HG02610 (cell line): ENCODE measurements around the gene SORBS2.
A peak's percentile ranks its signal among the peaks of the same experiment; 100 is the strongest.
"Not testable (repeated sequence)": the region's sequence is repeated elsewhere in the genome, so short reads cannot be mapped to it uniquely, and the experiment has no call there.

Experiments
- ATAC-seq: cut with Tn5 transposase; IDR thresholded peaks from one replicate; pipeline ENCODE4 v1.9.1; 2021; ENCODE audit warnings: mild to moderate bottlenecking, moderate library complexity; ENCODE audit not compliant: unreplicated experiment

SORBS2 gene

DNA sequence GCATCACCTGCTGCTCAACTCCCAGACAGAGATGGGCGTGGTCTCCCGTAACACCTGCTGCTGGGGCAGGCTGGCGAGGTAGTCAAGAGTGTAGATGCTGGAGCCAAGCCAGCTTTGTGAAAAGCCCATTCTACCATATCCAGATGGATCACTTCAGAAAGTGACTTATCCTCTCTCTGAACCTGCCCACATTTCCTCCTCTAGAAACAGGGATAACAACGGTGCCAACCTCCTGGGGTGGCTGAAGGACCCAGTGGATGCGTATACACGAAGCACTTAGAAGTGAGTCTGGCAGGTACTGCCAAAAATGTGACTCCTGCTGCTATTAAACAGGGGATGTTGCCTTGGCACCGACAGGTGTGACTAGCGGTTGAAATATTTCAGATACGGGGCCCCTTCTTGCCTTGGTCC, 95.8 kb downstream of the SORBS2 start:
- ATAC-seq, result no peak

DNA sequence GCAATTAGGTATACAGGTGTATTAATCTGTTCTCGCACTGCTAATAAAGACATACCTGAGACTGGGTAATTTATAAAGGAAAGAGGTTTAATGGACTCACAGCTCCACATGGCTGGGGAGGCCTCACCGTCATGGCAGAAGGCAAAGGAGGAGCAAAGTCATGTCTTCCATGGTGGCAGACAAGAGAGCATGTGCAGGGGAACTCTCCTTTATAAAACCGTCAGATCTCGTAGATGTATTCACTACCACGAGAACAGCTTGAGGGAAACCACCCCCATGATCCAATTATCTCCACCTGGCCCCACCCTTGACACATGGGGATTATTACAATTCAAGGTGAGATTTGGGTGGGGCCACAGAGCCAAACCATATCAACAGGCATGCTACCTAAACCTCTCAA, 97.5 kb downstream of the SORBS2 start:
- ATAC-seq, result not testable (repeated sequence)

DNA sequence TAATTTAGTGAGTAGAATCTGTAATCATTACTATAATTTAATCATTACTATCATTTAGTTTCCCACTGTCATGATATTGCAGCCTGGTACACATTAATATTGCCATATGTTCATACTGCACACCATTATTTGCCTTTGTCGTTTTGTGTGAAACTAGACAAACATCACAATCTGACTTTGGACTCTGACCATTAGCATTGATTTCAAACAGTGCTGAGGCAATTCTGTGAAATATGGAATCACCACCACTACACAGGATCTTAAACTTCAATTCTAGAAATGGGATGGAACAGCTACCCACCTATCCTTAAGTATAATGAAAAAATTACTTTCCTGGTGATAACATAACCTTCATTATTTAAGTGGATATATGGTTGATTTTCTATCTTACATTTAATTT, 98.3 kb downstream of the SORBS2 start:
- ATAC-seq, result no peak

- ATAC-seq, result no peak
These were observed 98.7 kb downstream of the SORBS2 start for GRCh38 chr4:185713272-185713671.

- ATAC-seq, result no peak
These were observed 99.5 kb downstream of the SORBS2 start for GRCh38 chr4:185712350-185713024.

DNA sequence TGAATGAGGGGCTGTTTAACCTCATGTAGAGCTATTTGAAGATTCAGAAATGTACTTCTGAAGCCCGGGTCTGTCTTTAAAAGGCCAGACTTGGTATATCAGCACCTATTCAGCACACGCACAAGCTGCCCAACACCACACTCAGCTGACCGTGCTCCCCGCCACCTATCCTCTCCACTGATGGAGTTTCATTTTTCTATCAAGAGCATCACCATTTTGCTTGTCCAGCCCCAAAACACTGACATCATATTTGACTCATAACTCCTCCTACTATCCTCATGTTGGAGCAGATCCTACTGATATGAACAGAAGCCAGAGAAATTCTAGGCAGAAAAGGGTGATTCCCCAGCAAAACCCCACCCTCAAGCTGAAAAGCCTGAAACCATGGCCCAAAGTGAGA, 100.3 kb downstream of the SORBS2 start:
- no peak for ATAC-seq

GRCh38 chr4:185710487-185710995, 101.5 kb downstream of the SORBS2 start:
- no peak for ATAC-seq

GRCh38 chr4:185709802-185710486, 102.0 kb downstream of the SORBS2 start:
- no peak for ATAC-seq

GRCh38 chr4:185708348-185708747, 103.6 kb downstream of the SORBS2 start:
- ATAC-seq, result no peak

GRCh38 chr4:185707622-185708021, 104.4 kb downstream of the SORBS2 start:
- peak; percentile 68 for ATAC-seq

- no peak for ATAC-seq
These were observed 109.8 kb downstream of the SORBS2 start for GRCh38 chr4:185702147-185702663.

- no peak for ATAC-seq
These were observed 111.4 kb downstream of the SORBS2 start for GRCh38 chr4:185700630-185701029.

- ATAC-seq, result no peak
These were observed 111.9 kb downstream of the SORBS2 start for GRCh38 chr4:185700048-185700447.

- no peak for ATAC-seq
These were observed 114.5 kb downstream of the SORBS2 start for GRCh38 chr4:185697488-185697887.

- no peak for ATAC-seq
These were observed 116.3 kb downstream of the SORBS2 start for GRCh38 chr4:185695743-185696142.

- no peak for ATAC-seq
These were observed 118.3 kb downstream of the SORBS2 start for GRCh38 chr4:185693548-185694215.

DNA sequence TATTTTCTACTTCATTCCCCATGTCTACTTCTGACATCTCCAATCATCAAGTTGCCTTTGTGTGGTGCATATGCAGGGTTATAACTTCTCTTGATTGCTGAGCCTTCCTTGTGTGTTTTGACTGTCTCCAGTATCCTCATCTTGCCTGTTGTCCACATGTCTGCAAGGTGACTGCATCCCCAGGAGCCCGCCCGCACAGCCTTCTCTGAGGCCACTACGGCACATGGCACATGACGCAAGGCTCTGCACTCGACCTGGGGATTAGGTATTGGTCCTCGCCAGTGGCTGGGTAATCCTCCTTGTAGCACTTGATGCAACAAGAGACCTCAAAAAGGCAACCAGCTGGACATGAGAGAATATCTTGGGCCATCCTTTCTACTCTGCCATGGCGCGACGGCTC, 122.6 kb downstream of the SORBS2 start:
- ATAC-seq, result no peak

GRCh38 chr4:185685804-185686203, 126.2 kb downstream of the SORBS2 start:
- no peak for ATAC-seq

- no peak for ATAC-seq
These were observed 128.1 kb downstream of the SORBS2 start for GRCh38 chr4:185683896-185684295.

- ATAC-seq, result no peak
These were observed 128.8 kb downstream of the SORBS2 start for GRCh38 chr4:185683222-185683621.

DNA sequence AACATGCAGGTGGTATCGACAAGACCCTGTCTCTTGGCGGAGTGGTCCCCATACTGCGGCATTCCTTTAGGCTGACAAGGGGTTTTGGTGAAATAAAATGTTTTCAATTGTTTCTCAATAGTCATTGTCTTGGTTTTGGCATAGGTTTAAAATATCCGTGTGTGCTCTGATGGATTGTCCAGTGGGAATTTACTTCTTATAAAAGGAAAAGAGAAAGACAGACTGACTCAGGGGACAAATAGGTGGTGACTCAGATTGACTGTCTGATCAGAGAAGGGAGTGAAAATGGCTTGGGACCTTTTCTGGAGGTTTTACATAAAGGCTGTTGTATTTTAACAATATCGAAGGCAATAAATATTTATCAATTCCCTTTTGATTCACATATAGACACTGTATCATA, 129.8 kb downstream of the SORBS2 start:
- no peak for ATAC-seq

DNA sequence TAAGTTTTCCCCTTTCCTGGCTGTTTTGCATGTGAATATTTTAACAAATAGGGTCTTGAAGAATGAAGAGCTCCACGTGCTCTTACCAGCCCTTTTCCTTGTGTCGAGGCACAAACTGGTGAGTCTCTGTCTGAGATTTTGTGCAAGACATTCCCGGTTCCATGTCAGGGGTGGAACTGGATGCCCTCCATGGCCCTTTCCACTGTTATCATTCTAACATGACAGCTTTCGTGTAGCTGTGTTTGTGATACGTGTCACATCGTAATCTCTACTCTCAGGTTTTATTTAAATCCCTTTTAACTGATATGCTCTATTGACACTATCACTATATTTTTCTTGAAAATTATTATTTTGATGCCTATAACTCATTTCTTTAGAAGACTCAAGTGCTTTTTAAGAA, 130.4 kb downstream of the SORBS2 start:
- no peak for ATAC-seq
